ENCODE results near the gene TRIP11.

The TRIP11 gene

GRCh38 chr14:91918186-91918883 is 121.5 kb downstream of the TRIP11 start:
- no peak for TF ChIP-seq CTCF (conservative IDR thresholded peaks at IDR 0.05; ENCODE audit: low read depth, low read length)
- H3K4me3 ChIP-seq (ENCODE audit: low read length) = no peak overlapping the region
- DNase-seq (ENCODE audit: low read depth) = no peak

All from retinal pigment epithelial cell (primary cell).